GM23338 (cell line): ENCODE results near the gene CRADD. TPM values are rescaled to one million over a fixed set of nuclear protein-coding genes. Genes with fewer than 3 reads are reported as not detected.

Source experiments
- ATAC-seq: fragments of 200-7000 bp; cut with Tn5 transposase; 3 replicates; pipeline ENCODE4 v1.9.1; 2020
- DNase-seq: peaks from one replicate; pipeline ENCODE4 v3.0.0-alpha.2; 2015; ENCODE audit warnings: low spot score
- H2AFZ ChIP-seq: fragments of 200-600 bp; sonication (generic); 2 replicates; pipeline ENCODE4 v1.8.0; 2016; ENCODE audit warnings: antibody characterized with exemption, mild to moderate bottlenecking, moderate library complexity
- H3F3A ChIP-seq: fragments of 200-600 bp; sonication (generic); replicated peaks from 2 replicates; pipeline ENCODE4 v1.8.0; 2017; ENCODE audit warnings: antibody characterized with exemption, mixed run types, low read depth
- H3K27ac ChIP-seq: fragments of 200-600 bp; sonication (generic); 2 replicates; pipeline ENCODE4 v1.6.1; 2016; ENCODE audit warnings: low read depth
- H3K27me3 ChIP-seq: fragments of 200-600 bp; sonication (generic); 2 replicates; pipeline ENCODE4 v1.8.0; 2016; ENCODE audit warnings: mild to moderate bottlenecking, mixed run types, moderate library complexity; ENCODE audit not compliant: insufficient read depth
- H3K36me3 ChIP-seq: fragments of 200-600 bp; sonication (generic); 2 replicates; pipeline ENCODE4 v1.8.0; 2016; ENCODE audit warnings: mild to moderate bottlenecking; ENCODE audit not compliant: insufficient read depth
- H3K4me1 ChIP-seq: fragments of 200-600 bp; sonication (generic); 2 replicates; pipeline ENCODE4 v1.8.0; 2016; ENCODE audit warnings: mild to moderate bottlenecking, moderate library complexity; ENCODE audit not compliant: insufficient read depth
- H3K4me2 ChIP-seq: fragments of 200-600 bp; sonication (generic); 2 replicates; pipeline ENCODE4 v1.7.1; 2017; ENCODE audit warnings: mixed run types
- H3K4me3 ChIP-seq: fragments of 200-600 bp; sonication (generic); 2 replicates; pipeline ENCODE4 v1.6.1; 2016; ENCODE audit warnings: mixed run types
- H3K79me2 ChIP-seq: fragments of 200-600 bp; sonication (generic); replicated peaks from 2 replicates; pipeline ENCODE4 v1.8.0; 2017; ENCODE audit warnings: mild to moderate bottlenecking; ENCODE audit not compliant: insufficient read depth
- H3K9me2 ChIP-seq: fragments of 200-600 bp; sonication (generic); 2 replicates; pipeline ENCODE4 v1.8.0; 2017; ENCODE audit not compliant: insufficient read depth
- H4K20me1 ChIP-seq: fragments of 200-600 bp; sonication (generic); replicated peaks from 2 replicates; pipeline ENCODE4 v1.8.0; 2017; ENCODE audit warnings: mild to moderate bottlenecking; ENCODE audit not compliant: insufficient read depth
- H3K27ac Mint-ChIP-seq: 2 replicates; pipeline ENCODE4 v1.8.0; 2020; ENCODE audit warnings: inconsistent platforms, mild to moderate bottlenecking, moderate library complexity, mixed read lengths
- H3K27me3 Mint-ChIP-seq: 3 replicates; pipeline ENCODE4 v1.8.0; 2022; ENCODE audit warnings: low read depth, mild to moderate bottlenecking, moderate library complexity, mixed read lengths, inconsistent platforms; ENCODE audit not compliant: insufficient read depth, poor library complexity
- H3K36me3 Mint-ChIP-seq: 3 replicates; pipeline ENCODE4 v1.8.0; 2021; ENCODE audit warnings: low read depth, mild to moderate bottlenecking, inconsistent platforms, moderate library complexity, mixed read lengths
- H3K4me1 Mint-ChIP-seq: 3 replicates; pipeline ENCODE4 v1.8.0; 2020; ENCODE audit warnings: mild to moderate bottlenecking, inconsistent platforms, mixed read lengths
- H3K4me3 Mint-ChIP-seq: 3 replicates; pipeline ENCODE4 v1.8.0; 2021; ENCODE audit warnings: moderate library complexity, mild to moderate bottlenecking, inconsistent platforms, mixed read lengths
- H3K9me3 Mint-ChIP-seq: 3 replicates; pipeline ENCODE4 v1.8.0; 2020; ENCODE audit warnings: moderate library complexity, mild to moderate bottlenecking, inconsistent platforms, mixed read lengths
- CREB1 ChIP-seq: fragments of 250-450 bp; sonication (Bioruptor Pico); IDR thresholded peaks from 2 replicates; pipeline ENCODE4 v1.5.0; 2020; ENCODE audit warnings: low read depth, mild to moderate bottlenecking, moderate library complexity
- CTCF ChIP-seq, 2 experiments: fragments of 200-600 bp in 1 of 2; sonication (generic) in 1 of 2; conservative IDR thresholded peaks; 2 replicates each; pipeline versions ENCODE4 v1.5.1 to v1.6.1; 2016 to 2017; ENCODE audit warnings: antibody characterized with exemption in 2 of 2, low read depth in 2 of 2, mild to moderate bottlenecking in 2 of 2, moderate library complexity in 1 of 2
- ETS1 ChIP-seq: IDR thresholded peaks from 2 replicates; pipeline ENCODE4 v1.6.1; 2016; ENCODE audit warnings: antibody characterized with exemption
- EZH2 ChIP-seq: fragments of 200-600 bp; sonication (generic); IDR thresholded peaks from one replicate; pipeline ENCODE4 v1.8.0; 2017; ENCODE audit warnings: antibody characterized with exemption, mild to moderate bottlenecking, low read depth; ENCODE audit not compliant: unreplicated experiment
- EZH2phosphoT487 ChIP-seq: fragments of 200-600 bp; sonication (generic); IDR thresholded peaks from one replicate; pipeline ENCODE4 v1.8.1; 2018; ENCODE audit warnings: antibody characterized with exemption; ENCODE audit not compliant: unreplicated experiment
- JUNB ChIP-seq: IDR thresholded peaks from one replicate; pipeline ENCODE4 v1.6.1; 2016; ENCODE audit warnings: antibody characterized with exemption; ENCODE audit not compliant: unreplicated experiment
- NANOG ChIP-seq: IDR thresholded peaks from 2 replicates; pipeline ENCODE4 v1.6.1; 2016; ENCODE audit warnings: antibody characterized with exemption, borderline replicate concordance
- POLR2AphosphoS5 ChIP-seq: IDR thresholded peaks from 2 replicates; pipeline ENCODE4 v1.6.1; 2016; ENCODE audit warnings: antibody characterized with exemption, low read depth
- REST ChIP-seq: IDR thresholded peaks from one replicate; pipeline ENCODE4 v1.6.1; 2018; ENCODE audit warnings: antibody characterized with exemption; ENCODE audit not compliant: unreplicated experiment
- STAT1 ChIP-seq: IDR thresholded peaks from one replicate; pipeline ENCODE4 v1.6.1; 2016; ENCODE audit warnings: antibody characterized with exemption; ENCODE audit not compliant: unreplicated experiment
- ZNF114 ChIP-seq: fragments of 250-450 bp; sonication (Bioruptor Pico); IDR thresholded peaks from 2 replicates; pipeline ENCODE4 v1.5.0; 2020; ENCODE audit warnings: mild to moderate bottlenecking, moderate library complexity
- ZNF331 ChIP-seq: fragments of 250-450 bp; sonication (Bioruptor Pico); IDR thresholded peaks from 2 replicates; pipeline ENCODE4 v1.5.0; 2020; ENCODE audit warnings: low read depth, mild to moderate bottlenecking, moderate library complexity
- ZNF462 ChIP-seq: fragments of 250-450 bp; sonication (Bioruptor Pico); IDR thresholded peaks from 2 replicates; pipeline ENCODE4 v1.5.0; 2020; ENCODE audit warnings: mild to moderate bottlenecking, moderate library complexity
- polyA plus RNA-seq: library from polyadenylated mRNA; unstranded; fragments of >200 nt; fragmentation: Nextera tagmentation; extraction: Ambion mirVana; gene quantifications from 2 replicates; pipeline ENCODE4 v1.2.1, GENCODE V29; 2016
- total RNA-seq: library from RNA; depleted of rRNA; stranded (reverse); fragments of >200 nt; shearing (Covaris generic); gene quantifications from 2 replicates; pipeline ENCODE4 v1.2.3, GENCODE V29; 2014

The CRADD gene
- total and polyA plus RNA-seq, 2 experiments from 2014 or later = 6.3 to 27.9 TPM

- Histone ChIP-seq H3K4me2 (no peak overlapping the region), H3K9me2 (no peaks in the 10 kb centered on the region; the same call in 1 of the 2 replicates), H3K4me1 (no peaks in the 10 kb centered on the region; the same call in 1 of the 2 replicates), H3K4me3 (no peak overlapping the region), H3K27ac (no peak overlapping the region), H4K20me1 (no peaks in the 10 kb centered on the region), H2AFZ (no peak overlapping the region), H3F3A (no peaks in the 10 kb centered on the region), H3K36me3 (no peaks in the 10 kb centered on the region), H3K27me3 (no peaks in the 10 kb centered on the region), H3K79me2 (no peaks in the 10 kb centered on the region)
- Mint-ChIP-seq H3K4me3 (no peak overlapping the region), H3K27ac (no peak overlapping the region), H3K27me3 (peaks cover 2% of the 10 kb centered on the region), H3K4me1 (peaks cover 3% of the 10 kb centered on the region), H3K36me3 (peaks cover 2% of the 10 kb centered on the region; the same call in 2 of the 3 replicates), H3K9me3 (peaks cover 7% of the 10 kb centered on the region; the same call in 2 of the 3 replicates)
- ATAC-seq (no peak), DNase-seq (no peak)
- no peak for TF ChIP-seq EZH2
- TF ChIP-seq ETS1 = no peak
- TF ChIP-seq CREB1 = no peak
- no peak for TF ChIP-seq ZNF114 (CRISPR knock-in tag)
- TF ChIP-seq STAT1 = no peak
- TF ChIP-seq NANOG = no peak
- TF ChIP-seq JUNB = no peak
- TF ChIP-seq ZNF331 (CRISPR knock-in tag) = no peak
- TF ChIP-seq REST = no peak
- no peak for TF ChIP-seq EZH2phosphoT487
- no peak for TF ChIP-seq POLR2AphosphoS5
- TF ChIP-seq CTCF (conservative IDR thresholded peaks at IDR 0.05; ENCODE audit: low read depth in 2 of 2) = no peak
- no peak for TF ChIP-seq ZNF462 (CRISPR knock-in tag)
Observed at GRCh38 chr12:93722179-93722578, 45.0 kb downstream of the CRADD start.
